HG03097 (cell line): ENCODE measurements around the gene DUSP22.

ENCODE experiments used
- ATAC-seq: cut with Tn5 transposase; IDR thresholded peaks from one replicate; pipeline ENCODE4 v1.9.1; 2021; ENCODE audit not compliant: unreplicated experiment, low FRiP score

DUSP22 gene

GRCh38 chr6:308307-308706 is 16.0 kb downstream of the DUSP22 start:
- no peak for ATAC-seq

GRCh38 chr6:308768-309167 is 16.5 kb downstream of the DUSP22 start:
- ATAC-seq = no peak

- no peak for ATAC-seq
Observed at GRCh38 chr6:309947-310346, 17.7 kb downstream of the DUSP22 start.

- ATAC-seq = no peak
Observed at GRCh38 chr6:310671-311070, 18.4 kb downstream of the DUSP22 start.

GRCh38 chr6:311679-312220 is 19.5 kb downstream of the DUSP22 start:
- no peak for ATAC-seq

GRCh38 chr6:313087-313486 is 20.8 kb downstream of the DUSP22 start:
- ATAC-seq = no peak

- no peak for ATAC-seq
Observed at GRCh38 chr6:313917-314316, 21.6 kb downstream of the DUSP22 start.

- ATAC-seq = no peak
Observed at GRCh38 chr6:314377-314776, 22.1 kb downstream of the DUSP22 start.

- no peak for ATAC-seq
Observed at GRCh38 chr6:315226-315625, 22.9 kb downstream of the DUSP22 start.

GRCh38 chr6:315921-316752 is 23.9 kb downstream of the DUSP22 start:
- ATAC-seq = no peak

- ATAC-seq = no peak
Observed at GRCh38 chr6:316753-317038, 24.4 kb downstream of the DUSP22 start.

GRCh38 chr6:317060-317447 is 24.8 kb downstream of the DUSP22 start:
- no peak for ATAC-seq

- no peak for ATAC-seq
Observed at GRCh38 chr6:317448-318144, 25.3 kb downstream of the DUSP22 start.

- ATAC-seq = no peak
Observed at GRCh38 chr6:318243-318890, 26.1 kb downstream of the DUSP22 start.

- no peak for ATAC-seq
Observed at GRCh38 chr6:319177-320131, 27.2 kb downstream of the DUSP22 start.

GRCh38 chr6:320351-321157 is 28.3 kb downstream of the DUSP22 start:
- ATAC-seq = no peak

GRCh38 chr6:321158-321438 is 28.8 kb downstream of the DUSP22 start:
- no peak for ATAC-seq

GRCh38 chr6:321536-322258 is 29.4 kb downstream of the DUSP22 start:
- no peak for ATAC-seq

- ATAC-seq = no peak
Observed at GRCh38 chr6:322259-322930, 30.1 kb downstream of the DUSP22 start.
